ENCODE data around the gene PBX4.

DNA sequence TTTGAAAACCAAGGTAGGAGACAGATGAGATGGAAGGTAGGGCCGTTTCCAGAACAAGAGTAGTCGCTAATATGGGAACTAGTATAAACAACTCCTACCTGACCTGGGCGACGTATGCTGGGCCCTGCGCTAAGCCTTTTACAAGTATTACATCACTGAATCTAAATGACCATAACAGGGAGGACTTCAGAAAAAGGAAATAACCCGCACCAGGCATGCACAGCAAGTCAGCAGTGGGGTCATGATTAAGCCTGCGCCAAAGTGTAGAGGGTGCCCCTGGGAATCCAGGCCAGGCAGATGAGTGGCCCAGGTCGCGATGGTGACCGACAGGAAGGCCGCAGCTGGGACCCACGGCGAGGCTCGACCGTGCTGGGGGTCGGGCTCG, 44.4 kb upstream of the PBX4 start:
- TF ChIP-seq POLR2A (IDR thresholded peaks at IDR 0.05; ENCODE audit: borderline replicate concordance, extremely low read depth, insufficient read depth, insufficient read length), result no peak
- no peak for TF ChIP-seq YY1 (IDR thresholded peaks at IDR 0.05; ENCODE audit: extremely low read depth, insufficient replicate concordance, low read depth, low read length)
